ENCODE measurements around the gene LRFN4.

Gene LRFN4

GRCh38 chr11:66856496-66857233 lies at the start of gene LRFN4:
LRFN4 (plus strand) TSS chr11:66857064; CDS start chr11:66857745, 681 bp downstream.
- peaks cover 10% of the 10 kb centered on the region for H3K4me1 Mint-ChIP-seq
- peak within 1 kb of the TSS; percentile 92 to 95 (median 94) for H3K4me3 Mint-ChIP-seq
- no peaks in the 10 kb centered on the region for H3K36me3 Mint-ChIP-seq (ENCODE audit: low read depth)
- no peak for TF ChIP-seq CTCF (IDR thresholded peaks at IDR 0.05; ENCODE audit: unreplicated experiment in 3 of 3)
- no peaks in the 10 kb centered on the region for H3K9me3 Mint-ChIP-seq
- H3K27ac Mint-ChIP-seq, result peak within 1 kb of the TSS; percentile 55 to 93 (median 87)
- no peaks in the 10 kb centered on the region for H3K27me3 Mint-ChIP-seq (ENCODE audit: low read depth)

- H3K9me3 Mint-ChIP-seq, result no peaks in the 10 kb centered on the region
- no peak overlapping the region for H3K4me3 Mint-ChIP-seq
- no peaks in the 10 kb centered on the region for H3K4me1 Mint-ChIP-seq
- H3K36me3 Mint-ChIP-seq (ENCODE audit: low read depth), result peaks cover 24% of the 10 kb centered on the region
- no peak overlapping the region for H3K27ac Mint-ChIP-seq
- no peak for TF ChIP-seq CTCF (IDR thresholded peaks at IDR 0.05; ENCODE audit: unreplicated experiment in 3 of 3)
- peaks cover 3% of the 10 kb centered on the region for H3K27me3 Mint-ChIP-seq (ENCODE audit: low read depth)
Observed at GRCh38 chr11:66809592-66809991, 47.3 kb upstream of the LRFN4 start.

- Mint-ChIP-seq H3K27ac (no peak overlapping the region), H3K4me3 (no peak overlapping the region), H3K27me3 (ENCODE audit: low read depth) (peaks cover 3% of the 10 kb centered on the region), H3K36me3 (ENCODE audit: low read depth) (peaks cover 24% of the 10 kb centered on the region), H3K9me3 (no peaks in the 10 kb centered on the region), H3K4me1 (no peaks in the 10 kb centered on the region)
- TF ChIP-seq CTCF (IDR thresholded peaks at IDR 0.05; ENCODE audit: unreplicated experiment in 3 of 3), result no peak
Observed at GRCh38 chr11:66810576-66811185, 46.2 kb upstream of the LRFN4 start.

- Mint-ChIP-seq H3K4me3 (no peak overlapping the region), H3K9me3 (no peaks in the 10 kb centered on the region), H3K4me1 (no peaks in the 10 kb centered on the region), H3K36me3 (ENCODE audit: low read depth) (peaks cover 3% of the 10 kb centered on the region), H3K27ac (no peak overlapping the region), H3K27me3 (ENCODE audit: low read depth) (peaks cover 3% of the 10 kb centered on the region)
- no peak for TF ChIP-seq CTCF (IDR thresholded peaks at IDR 0.05; ENCODE audit: unreplicated experiment in 3 of 3)
Observed at GRCh38 chr11:66814678-66815077, 42.2 kb upstream of the LRFN4 start.

GRCh38 chr11:66815646-66816045 lies 41.2 kb upstream of the LRFN4 start:
- H3K9me3 Mint-ChIP-seq, result no peaks in the 10 kb centered on the region
- TF ChIP-seq CTCF (IDR thresholded peaks at IDR 0.05; ENCODE audit: unreplicated experiment in 3 of 3), result no peak
- H3K4me1 Mint-ChIP-seq, result no peaks in the 10 kb centered on the region
- no peak overlapping the region for H3K27ac Mint-ChIP-seq
- peaks cover 3% of the 10 kb centered on the region for H3K36me3 Mint-ChIP-seq (ENCODE audit: low read depth)
- H3K4me3 Mint-ChIP-seq, result no peak overlapping the region
- peaks cover 3% of the 10 kb centered on the region for H3K27me3 Mint-ChIP-seq (ENCODE audit: low read depth)

All from nephron (organoid).